K562 (cell line): ENCODE measurements around the gene CCDC27. TPM values are rescaled to one million over a fixed set of nuclear protein-coding genes. Genes with fewer than 3 reads are reported as not detected.

ENCODE experiments used
- GABPB2 ChIP-seq: fragments of 250-450 bp; sonication (Bioruptor Pico); conservative IDR thresholded peaks from 2 replicates; pipeline ENCODE4 v1.5.1; 2021; ENCODE audit warnings: mild to moderate bottlenecking
- GTF2E2 ChIP-seq: fragments of 200-800 bp; sonication (Bioruptor generic); IDR thresholded peaks from 2 replicates; pipeline ENCODE4 v1.6.1; 2016; ENCODE audit warnings: missing genetic modification characterization, missing compliant biosample characterization
- KLF1 ChIP-seq: fragments of 450-650 bp; IDR thresholded peaks from 2 replicates; pipeline ENCODE4 v1.6.1; 2016; ENCODE audit warnings: missing genetic modification characterization, missing compliant biosample characterization
- NFIC ChIP-seq: fragments of 450-650 bp; IDR thresholded peaks from 2 replicates; pipeline ENCODE4 v1.6.1; 2017; ENCODE audit warnings: mild to moderate bottlenecking, inconsistent platforms
- NFXL1 ChIP-seq: fragments of 450-650 bp; formaldehyde crosslinking; IDR thresholded peaks from 2 replicates; pipeline ENCODE4 v1.4.0; 2021; ENCODE audit warnings: mild to moderate bottlenecking
- PHF20 ChIP-seq: fragments of 450-650 bp; IDR thresholded peaks from 2 replicates; pipeline ENCODE4 v1.6.1; 2018; ENCODE audit not compliant: partially characterized antibody
- ZEB2 ChIP-seq: fragments of 450-650 bp; IDR thresholded peaks from 2 replicates; pipeline ENCODE4 v1.6.1; 2016
- ZFP36 ChIP-seq: fragments of 150-350 bp; IDR thresholded peaks from 2 replicates; pipeline ENCODE4 v1.6.1; 2018; ENCODE audit warnings: low read length, low read depth; ENCODE audit not compliant: partially characterized antibody
- ZNF3 ChIP-seq: fragments of 250-450 bp; sonication (Bioruptor Pico); IDR thresholded peaks from 2 replicates; pipeline ENCODE4 v1.5.0; 2021; ENCODE audit warnings: mild to moderate bottlenecking, moderate library complexity
- polyA plus RNA-seq, 8 experiments: library from polyadenylated mRNA; depleted of rRNA in 4 of 8; stranded (reverse) in 5 of 8; unstranded in 3 of 8; fragments of >200 nt; fragmentation: Nextera tagmentation in 2 of 8; fragmentation: Illumina TruSeq in 1 of 8; extraction: Ambion mirVana in 2 of 8; extraction: Trizol in 1 of 8; gene quantifications; 2 replicates each; pipeline versions ENCODE4 v1.2.1 to v1.2.3, GENCODE V29; 2011 to 2014; ENCODE audit warnings: inconsistent platforms in 1 of 8, missing spikeins in 1 of 8
- total RNA-seq, 7 experiments: library from RNA; depleted of rRNA in 6 of 7; stranded (reverse); fragments of >200 nt in 6 of 7; fragmentation: Illumina TruSeq in 2 of 7; extraction: Trizol in 2 of 7; gene quantifications; 2 replicates each; pipeline versions ENCODE4 v1.2.1 to v1.2.3, GENCODE V29; 2011 to 2021; ENCODE audit warnings: low replicate concordance in 1 of 7
- TF ChIP-seq, protein P1 (sequence below): fragments of 250-450 bp; sonication (Bioruptor Pico); IDR thresholded peaks from 2 replicates; pipeline ENCODE4 v1.5.0; 2022; ENCODE audit warnings: mild to moderate bottlenecking

Gene CCDC27
- total and polyA plus RNA-seq, 9 of the 15 experiments (the other 6 are each of a cell fraction or from before 2014, with no cell fraction given) = 0.01 to 0.04 TPM; not detected in 7

DNA sequence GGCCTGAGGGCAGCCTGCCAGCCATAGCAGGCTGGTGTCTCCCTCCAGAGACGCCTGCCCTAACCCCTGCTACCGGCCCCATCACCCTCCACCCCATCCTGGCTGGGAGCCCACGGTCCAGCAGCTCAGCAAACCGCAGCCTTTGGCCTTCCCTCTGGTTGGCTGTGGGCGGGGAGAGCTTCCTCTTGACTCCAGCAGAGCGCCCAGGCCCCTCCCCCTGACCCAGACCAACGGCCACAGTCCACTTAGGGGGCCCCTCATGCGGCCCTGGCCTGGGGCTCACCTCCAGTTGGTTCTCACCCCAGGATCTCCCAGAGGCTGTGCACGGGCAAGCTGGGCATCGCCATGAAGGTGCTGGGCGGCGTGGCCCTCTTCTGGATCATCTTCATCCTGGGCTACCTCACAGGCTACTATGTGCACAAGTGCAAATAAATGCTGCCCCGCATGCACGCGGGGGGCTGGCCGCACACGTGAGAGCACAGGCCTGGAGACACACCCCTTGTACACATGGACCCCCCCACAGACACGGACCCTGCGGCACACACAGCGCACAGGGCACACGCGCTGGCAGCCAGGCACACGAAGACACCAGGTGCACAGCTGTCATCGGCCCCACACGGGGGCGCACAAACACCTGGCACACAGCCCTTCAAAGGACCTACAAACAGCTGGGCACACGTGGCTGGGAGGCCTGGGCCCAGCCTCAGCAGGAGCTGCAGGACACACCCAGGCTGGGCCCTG lies 23.4 kb downstream of the CCDC27 start (continued):
- peak; percentile 69 for TF ChIP-seq KLF1
- no peak for TF ChIP-seq NFXL1 (CRISPR knock-in tag)
- peak; percentile 66 for TF ChIP-seq ZEB2
- TF ChIP-seq GTF2E2 (tag) = no peak
- TF ChIP-seq PHF20 = no peak
- TF ChIP-seq GABPB2 = no peak
- peak; percentile 93 for TF ChIP-seq NFIC
- no peak for TF ChIP-seq ZFP36
- no peak for TF ChIP-seq ZNF3
- TF ChIP-seq, protein P1, sequence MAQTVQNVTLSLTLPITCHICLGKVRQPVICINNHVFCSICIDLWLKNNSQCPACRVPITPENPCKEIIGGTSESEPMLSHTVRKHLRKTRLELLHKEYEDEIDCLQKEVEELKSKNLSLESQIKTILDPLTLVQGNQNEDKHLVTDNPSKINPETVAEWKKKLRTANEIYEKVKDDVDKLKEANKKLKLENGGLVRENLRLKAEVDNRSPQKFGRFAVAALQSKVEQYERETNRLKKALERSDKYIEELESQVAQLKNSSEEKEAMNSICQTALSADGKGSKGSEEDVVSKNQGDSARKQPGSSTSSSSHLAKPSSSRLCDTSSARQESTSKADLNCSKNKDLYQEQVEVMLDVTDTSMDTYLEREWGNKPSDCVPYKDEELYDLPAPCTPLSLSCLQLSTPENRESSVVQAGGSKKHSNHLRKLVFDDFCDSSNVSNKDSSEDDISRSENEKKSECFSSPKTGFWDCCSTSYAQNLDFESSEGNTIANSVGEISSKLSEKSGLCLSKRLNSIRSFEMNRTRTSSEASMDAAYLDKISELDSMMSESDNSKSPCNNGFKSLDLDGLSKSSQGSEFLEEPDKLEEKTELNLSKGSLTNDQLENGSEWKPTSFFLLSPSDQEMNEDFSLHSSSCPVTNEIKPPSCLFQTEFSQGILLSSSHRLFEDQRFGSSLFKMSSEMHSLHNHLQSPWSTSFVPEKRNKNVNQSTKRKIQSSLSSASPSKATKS (CRISPR knock-in tag) = no peak
- TF ChIP-seq, all 486 proteins: peak for 171
